Measurements from ENCODE around the gene ELK3.

ELK3 gene

GRCh38 chr12:96201272-96202227, 7.4 kb downstream of the ELK3 start:
- DNase-seq (ENCODE audit: insufficient read length) (no peak), FAIRE-seq (no peak)
- TF ChIP-seq TAF1 (IDR thresholded peaks at IDR 0.05; ENCODE audit: borderline replicate concordance, low read depth, low read length) (no peak), POLR2AphosphoS5 (IDR thresholded peaks at IDR 0.05; ENCODE audit: low read depth, low read length) (no peak), POLR2A (IDR thresholded peaks at IDR 0.05; ENCODE audit: low read depth, low read length) (no peak)

- no peak for DNase-seq (ENCODE audit: insufficient read length)
- TF ChIP-seq TAF1 (IDR thresholded peaks at IDR 0.05; ENCODE audit: borderline replicate concordance, low read depth, low read length) (no peak), POLR2A (IDR thresholded peaks at IDR 0.05; ENCODE audit: low read depth, low read length) (no peak)
- FAIRE-seq = no peak
Measured at GRCh38 chr12:96204381-96204780, 10.2 kb downstream of the ELK3 start.

DNA sequence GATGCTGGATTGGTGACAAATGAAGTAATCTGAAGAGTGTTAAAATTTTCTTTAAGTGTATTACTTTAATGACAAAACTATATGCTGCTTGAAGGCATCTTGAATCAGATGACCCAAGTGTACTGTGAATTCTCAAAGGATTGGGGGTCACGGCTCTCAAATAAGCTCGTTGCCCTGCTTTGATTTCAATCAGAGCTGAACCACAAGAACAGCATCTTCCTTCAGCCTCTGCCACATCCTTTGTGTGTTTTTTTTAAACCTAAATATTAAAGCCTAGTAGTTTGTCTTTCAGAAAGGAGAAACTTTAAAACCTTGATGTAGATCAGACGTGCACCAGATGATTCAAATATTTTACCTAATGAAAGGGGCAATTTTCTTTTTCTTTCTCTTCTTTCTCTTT, 11.7 kb downstream of the ELK3 start:
- FAIRE-seq (no peak), DNase-seq (ENCODE audit: insufficient read length) (no peak)
- TF ChIP-seq TAF1 (IDR thresholded peaks at IDR 0.05; ENCODE audit: borderline replicate concordance, low read depth, low read length) (no peak), POLR2AphosphoS5 (IDR thresholded peaks at IDR 0.05; ENCODE audit: low read depth, low read length) (no peak), POLR2A (IDR thresholded peaks at IDR 0.05; ENCODE audit: low read depth, low read length) (no peak)

DNA sequence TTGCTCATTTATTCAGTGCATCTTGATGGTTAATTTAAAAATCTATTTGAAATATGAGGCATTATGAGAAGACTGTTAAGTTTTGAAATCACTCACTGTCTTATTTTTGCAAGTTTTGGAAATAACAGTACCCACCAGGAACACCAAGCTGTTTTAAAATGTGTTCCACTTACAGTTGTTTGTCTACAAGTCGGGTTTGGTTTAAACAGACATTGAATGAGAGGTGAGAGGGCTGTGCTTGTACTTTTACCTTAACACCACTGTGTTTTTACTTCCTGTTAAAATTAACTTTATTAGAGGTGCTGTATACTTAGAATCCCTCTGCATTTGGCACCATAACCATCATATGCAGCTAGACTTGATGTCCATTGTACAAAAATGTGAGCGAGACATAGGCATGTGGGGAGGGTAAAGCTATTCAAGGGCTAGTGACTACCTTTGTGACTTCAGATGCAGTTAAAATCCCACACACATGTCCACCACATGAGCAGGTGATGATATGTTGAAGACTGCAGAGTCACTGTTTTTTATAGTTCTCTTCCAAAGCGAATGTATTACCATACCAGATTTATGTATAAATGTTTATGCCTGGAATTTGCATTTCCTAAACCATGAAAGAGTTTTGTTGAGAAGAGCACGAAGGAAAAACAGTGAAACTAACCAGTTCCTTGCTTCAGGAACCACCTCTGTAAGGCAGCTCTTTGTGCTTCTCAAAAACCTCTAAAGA, 12.9 kb downstream of the ELK3 start:
- FAIRE-seq = no peak

GRCh38 chr12:96208346-96208745, 14.2 kb downstream of the ELK3 start:
- no peak for FAIRE-seq
- TF ChIP-seq POLR2A (IDR thresholded peaks at IDR 0.05; ENCODE audit: low read depth, low read length) = no peak
- no peak for TF ChIP-seq POLR2AphosphoS5 (IDR thresholded peaks at IDR 0.05; ENCODE audit: low read depth, low read length)
- no peak for TF ChIP-seq TAF1 (IDR thresholded peaks at IDR 0.05; ENCODE audit: borderline replicate concordance, low read depth, low read length)
- DNase-seq (ENCODE audit: insufficient read length) = no peak

More for the DNA sequence above, 12.9 kb downstream of the ELK3 start:
- TF ChIP-seq TAF1 (IDR thresholded peaks at IDR 0.05; ENCODE audit: borderline replicate concordance, low read depth, low read length) (no peak), POLR2AphosphoS5 (IDR thresholded peaks at IDR 0.05; ENCODE audit: low read depth, low read length) (no peak), POLR2A (IDR thresholded peaks at IDR 0.05; ENCODE audit: low read depth, low read length) (no peak)
- no peak for DNase-seq (ENCODE audit: insufficient read length)

DNA sequence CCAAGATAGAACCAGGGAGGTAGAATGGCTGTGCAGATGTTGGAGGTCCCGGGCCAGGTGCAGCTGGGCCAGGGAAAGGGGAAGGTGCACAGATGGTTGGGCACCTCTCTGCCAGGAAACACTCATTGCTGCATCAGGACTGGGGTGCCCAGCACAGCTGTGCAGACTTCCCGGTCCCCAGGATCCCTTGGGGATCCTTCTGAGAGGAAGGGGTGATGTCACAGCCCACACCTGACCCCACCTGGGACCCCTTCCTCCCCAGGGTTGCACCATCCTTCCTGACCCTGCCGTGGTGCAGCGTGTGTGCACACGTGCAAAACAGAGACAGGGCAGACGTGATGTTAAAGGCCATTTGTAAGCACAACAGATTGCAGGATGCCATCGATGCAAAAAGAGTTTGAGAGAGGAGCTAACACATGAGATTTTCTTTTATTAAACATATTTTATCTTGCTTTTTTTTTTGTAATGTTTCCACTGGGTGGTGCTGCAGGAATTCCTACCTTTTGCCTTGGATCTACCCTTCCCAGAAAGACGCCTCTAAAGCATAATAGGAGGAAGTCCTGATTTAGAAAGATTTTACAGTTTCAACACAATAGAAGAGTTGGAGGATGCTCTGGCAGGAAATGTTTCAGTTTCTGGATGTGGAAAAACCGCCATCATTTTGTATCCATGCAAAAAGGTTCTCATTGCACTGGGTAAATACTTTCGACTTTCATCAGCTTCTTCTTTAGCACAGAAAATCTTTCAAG, 14.8 kb downstream of the ELK3 start:
- FAIRE-seq = no peak
- TF ChIP-seq POLR2AphosphoS5 (IDR thresholded peaks at IDR 0.05; ENCODE audit: low read depth, low read length) = no peak
- no peak for TF ChIP-seq POLR2A (IDR thresholded peaks at IDR 0.05; ENCODE audit: low read depth, low read length)
- TF ChIP-seq TAF1 (IDR thresholded peaks at IDR 0.05; ENCODE audit: borderline replicate concordance, low read depth, low read length) = no peak

DNA sequence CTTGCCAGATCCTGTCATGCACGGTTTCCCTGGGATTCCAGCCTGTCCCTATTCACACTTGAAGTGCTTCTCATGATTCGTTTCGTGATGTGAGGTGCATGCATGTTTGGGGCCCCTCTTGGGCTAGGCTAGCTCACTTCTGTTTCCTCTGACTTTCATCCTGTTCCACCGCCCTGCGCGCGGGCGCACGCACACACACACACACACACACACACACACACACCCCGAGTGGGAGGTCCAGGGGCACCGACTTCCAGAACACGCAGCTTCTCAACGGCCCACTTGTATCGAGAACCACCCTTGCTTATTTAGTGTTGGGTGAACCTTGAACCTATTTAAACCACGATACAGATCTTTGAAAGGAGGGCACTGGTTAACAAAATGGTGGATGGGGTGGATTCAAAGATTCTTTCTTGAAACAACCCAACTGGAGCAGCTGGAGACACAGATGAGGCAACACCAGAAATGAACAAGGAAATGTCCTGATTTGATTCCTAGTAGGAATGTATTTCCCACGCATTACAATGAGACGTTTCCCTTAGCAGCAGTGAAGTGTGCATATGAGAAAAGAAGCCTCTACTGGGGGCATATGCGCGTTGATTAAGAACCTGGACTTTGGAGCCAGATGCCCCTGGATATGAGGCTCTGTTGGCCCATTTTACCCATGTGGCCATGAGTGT, 16.3 kb downstream of the ELK3 start:
- DNase-seq (ENCODE audit: insufficient read length) (no peak), FAIRE-seq (peak; percentile 24)
- TF ChIP-seq TAF1 (IDR thresholded peaks at IDR 0.05; ENCODE audit: borderline replicate concordance, low read depth, low read length) (no peak), POLR2A (IDR thresholded peaks at IDR 0.05; ENCODE audit: low read depth, low read length) (no peak), POLR2AphosphoS5 (IDR thresholded peaks at IDR 0.05; ENCODE audit: low read depth, low read length) (no peak)

More for the DNA sequence above, 14.8 kb downstream of the ELK3 start:
- DNase-seq (ENCODE audit: insufficient read length) = no peak

DNA sequence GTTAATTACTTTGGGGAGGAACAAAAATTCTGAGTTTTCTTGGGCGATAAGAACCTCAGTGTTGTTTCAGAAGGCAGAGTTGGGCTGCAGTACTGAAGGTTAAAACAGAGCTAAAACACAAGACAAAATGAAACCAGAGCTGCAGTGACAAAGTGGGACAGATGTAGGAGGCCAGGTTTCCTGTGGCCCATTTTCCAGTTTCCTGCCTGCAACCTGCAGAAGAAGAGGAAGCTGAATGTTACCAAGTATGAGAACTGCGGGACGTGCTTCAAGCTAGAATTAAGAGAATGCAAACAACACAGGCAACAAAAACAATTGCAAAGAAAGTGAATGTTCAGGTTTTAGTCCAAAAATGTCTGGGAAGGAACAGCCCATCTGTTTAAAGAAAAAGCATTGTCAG, 17.8 kb downstream of the ELK3 start:
- FAIRE-seq = no peak
- DNase-seq (ENCODE audit: insufficient read length) = no peak

DNA sequence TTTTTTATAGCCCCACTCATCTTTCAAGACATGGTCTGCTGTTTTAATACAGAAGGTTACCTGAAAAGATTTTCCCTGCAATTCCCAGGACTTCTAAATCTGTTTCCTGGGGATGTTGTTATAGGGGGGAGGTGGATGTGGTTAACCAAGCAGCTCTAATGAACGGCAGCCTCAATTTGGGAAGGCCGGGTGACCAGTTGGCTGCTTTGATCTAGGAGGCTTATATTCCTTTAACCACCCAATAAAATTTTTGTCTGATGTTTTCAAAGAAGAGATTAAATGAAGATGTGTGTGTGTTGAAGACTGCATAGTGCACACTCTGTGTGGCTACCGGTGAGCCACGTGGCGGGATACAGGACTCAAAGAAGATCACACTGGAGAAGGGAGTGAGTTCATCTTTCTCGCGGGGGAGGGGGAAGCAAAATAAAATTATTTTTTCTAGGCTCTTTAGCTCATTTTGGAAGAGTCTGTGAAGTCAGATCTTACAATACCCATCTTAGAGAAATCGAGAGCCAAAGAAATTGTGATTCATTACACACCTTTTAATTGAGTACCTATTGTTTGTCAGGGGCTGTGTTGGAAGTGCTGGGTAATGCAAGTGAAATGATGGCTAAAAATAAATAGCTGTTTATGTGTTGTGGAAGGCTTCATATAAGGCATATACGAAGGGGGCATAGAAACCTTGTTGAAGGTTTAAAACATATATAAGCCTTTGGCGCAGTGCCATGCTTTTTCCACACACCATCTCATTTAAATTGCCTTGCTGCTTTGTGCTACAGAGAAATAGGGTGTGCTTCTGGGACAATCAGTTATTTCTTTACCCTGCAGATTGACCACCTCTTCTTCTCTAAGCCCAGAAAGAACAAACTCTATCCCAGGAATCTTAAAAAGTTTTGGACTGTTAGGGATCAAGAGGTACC, 18.5 kb downstream of the ELK3 start:
- TF ChIP-seq POLR2AphosphoS5 (IDR thresholded peaks at IDR 0.05; ENCODE audit: low read depth, low read length) (no peak), TAF1 (IDR thresholded peaks at IDR 0.05; ENCODE audit: borderline replicate concordance, low read depth, low read length) (no peak), POLR2A (IDR thresholded peaks at IDR 0.05; ENCODE audit: low read depth, low read length) (no peak)

More for the DNA sequence above, 17.8 kb downstream of the ELK3 start:
- no peak for TF ChIP-seq POLR2AphosphoS5 (IDR thresholded peaks at IDR 0.05; ENCODE audit: low read depth, low read length)
- TF ChIP-seq POLR2A (IDR thresholded peaks at IDR 0.05; ENCODE audit: low read depth, low read length) = no peak
- TF ChIP-seq TAF1 (IDR thresholded peaks at IDR 0.05; ENCODE audit: borderline replicate concordance, low read depth, low read length) = no peak

DNA sequence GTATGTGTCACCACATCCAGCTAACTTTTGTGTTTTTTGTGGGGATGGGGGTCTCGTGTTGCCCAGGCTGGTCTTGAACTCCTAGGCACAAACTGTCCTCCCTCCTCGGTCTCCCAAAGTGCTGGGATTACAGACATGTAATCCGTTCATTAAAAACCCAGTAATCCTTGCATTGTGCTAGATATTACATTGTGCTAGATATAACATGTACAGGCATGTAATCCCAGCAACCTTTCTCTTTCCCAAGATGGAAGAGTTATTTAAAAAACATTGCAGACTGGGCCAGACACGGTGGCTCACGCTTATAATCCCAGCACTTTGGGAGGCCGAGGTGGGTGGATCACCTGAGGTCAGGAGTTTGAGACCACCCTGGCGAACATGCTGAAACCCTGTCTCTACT, 19.7 kb downstream of the ELK3 start:
- FAIRE-seq (no peak), DNase-seq (ENCODE audit: insufficient read length) (no peak)
- TF ChIP-seq TAF1 (IDR thresholded peaks at IDR 0.05; ENCODE audit: borderline replicate concordance, low read depth, low read length) (no peak), POLR2A (IDR thresholded peaks at IDR 0.05; ENCODE audit: low read depth, low read length) (no peak), POLR2AphosphoS5 (IDR thresholded peaks at IDR 0.05; ENCODE audit: low read depth, low read length) (no peak)

More for the DNA sequence above, 18.5 kb downstream of the ELK3 start:
- DNase-seq (ENCODE audit: insufficient read length) = no peak
- FAIRE-seq = no peak
